ENCODE measurements around the gene TSPEAR.
"Not testable (repeated sequence)": the region's sequence is repeated elsewhere in the genome, so short reads cannot be mapped to it uniquely, and the experiment has no call there.

TSPEAR gene

GRCh38 chr21:44511938-44512275, 199.5 kb downstream of the TSPEAR start:
- DNase-seq = no peak

- no peak for DNase-seq
Measured at GRCh38 chr21:44511219-44511937, 200.0 kb downstream of the TSPEAR start.

GRCh38 chr21:44510508-44511218, 200.7 kb downstream of the TSPEAR start:
- no peak for DNase-seq

GRCh38 chr21:44510109-44510507, 201.3 kb downstream of the TSPEAR start:
- DNase-seq = no peak

GRCh38 chr21:44509539-44509938, 201.8 kb downstream of the TSPEAR start:
- DNase-seq = no peak

- DNase-seq = no peak
Measured at GRCh38 chr21:44508711-44509445, 202.5 kb downstream of the TSPEAR start.

- DNase-seq = no peak
Measured at GRCh38 chr21:44508426-44508710, 203.0 kb downstream of the TSPEAR start.

- no peak for DNase-seq
Measured at GRCh38 chr21:44507673-44508425, 203.5 kb downstream of the TSPEAR start.

GRCh38 chr21:44506279-44507255, 204.8 kb downstream of the TSPEAR start:
- no peak for DNase-seq

GRCh38 chr21:44505673-44506278, 205.6 kb downstream of the TSPEAR start:
- no peak for DNase-seq

- no peak for DNase-seq
Measured at GRCh38 chr21:44503901-44504399, 207.4 kb downstream of the TSPEAR start.

- DNase-seq = not testable (repeated sequence)
Measured at GRCh38 chr21:44503006-44503889, 208.1 kb downstream of the TSPEAR start.

- no peak for DNase-seq
Measured at GRCh38 chr21:44502171-44502958, 209.0 kb downstream of the TSPEAR start.

GRCh38 chr21:44500111-44500510, 211.3 kb downstream of the TSPEAR start:
- no peak for DNase-seq

GRCh38 chr21:44499631-44500030, 211.7 kb downstream of the TSPEAR start:
- DNase-seq = no peak

GRCh38 chr21:44499211-44499560, 212.2 kb downstream of the TSPEAR start:
- no peak for DNase-seq

GRCh38 chr21:44498280-44499210, 212.8 kb downstream of the TSPEAR start:
- DNase-seq = no peak

- no peak for DNase-seq
Measured at GRCh38 chr21:44497703-44498126, 213.7 kb downstream of the TSPEAR start.

Data from GOT3 (cell line).